NCI-H146 treated with DMSO at 0.1 percent for 48 hours (cell line): ENCODE results near the gene ATP6V0E2.
A peak's percentile ranks its signal among the peaks of the same experiment; 100 is the strongest.

Experiments used
- DNase-seq: peaks from one replicate; lab custom pipeline; 2025; ENCODE audit not compliant: unreplicated experiment; lab: John Stamatoyannopoulos, UW

Gene ATP6V0E2

DNA sequence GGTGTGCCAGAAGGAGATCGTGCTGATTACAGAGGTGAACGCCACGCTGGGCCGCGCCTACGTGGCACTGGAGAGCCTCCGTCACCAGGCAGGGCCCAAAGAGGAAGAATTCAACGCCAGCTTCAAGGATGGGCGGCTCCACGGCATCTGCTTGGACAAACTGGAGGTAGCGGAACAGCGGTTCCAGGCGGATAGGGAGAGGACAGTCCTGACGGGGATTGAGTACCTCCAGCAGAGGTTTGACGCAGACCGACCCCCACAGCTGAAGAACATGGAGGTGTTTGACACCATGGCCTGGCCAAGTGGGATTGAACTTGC is 12.1 kb upstream of the ATP6V0E2 start:
- DNase-seq: no peak

DNA sequence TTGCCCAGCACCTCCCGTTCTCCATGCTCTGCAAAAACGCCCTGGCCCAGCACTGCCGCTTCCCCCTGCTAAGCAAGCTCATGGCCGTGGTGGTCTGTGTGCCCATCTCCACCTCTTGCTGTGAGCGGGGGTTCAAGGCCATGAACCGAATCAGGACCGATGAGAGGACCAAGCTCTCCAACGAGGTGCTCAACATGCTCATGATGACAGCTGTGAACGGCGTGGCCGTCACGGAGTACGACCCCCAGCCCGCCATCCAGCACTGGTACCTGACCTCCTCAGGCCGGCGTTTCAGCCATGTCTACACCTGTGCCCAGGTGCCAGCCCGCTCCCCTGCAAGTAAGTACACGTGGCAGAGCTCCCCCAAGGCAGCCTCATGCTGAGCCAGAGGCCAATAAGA is 11.6 kb upstream of the ATP6V0E2 start:
- no peak for DNase-seq

DNA sequence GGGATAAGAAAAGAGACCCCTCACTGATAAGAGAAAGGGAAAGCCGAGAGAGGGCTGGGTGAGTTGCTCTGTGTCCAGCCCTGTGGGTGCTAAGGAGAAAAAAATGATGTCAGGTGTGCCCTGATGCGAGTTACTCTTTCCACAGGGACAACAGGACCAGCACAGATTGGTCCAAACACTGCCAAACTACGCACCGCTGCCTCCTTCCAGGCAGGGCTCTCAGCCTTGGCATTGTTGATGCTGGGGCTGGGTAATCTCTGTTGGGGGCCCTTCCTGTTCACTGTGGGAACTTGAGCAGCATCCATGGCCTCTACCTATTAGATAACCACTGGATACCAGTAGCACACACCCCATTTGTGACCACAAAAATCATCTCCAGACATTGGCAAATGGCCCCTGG is 10.3 kb upstream of the ATP6V0E2 start:
- no peak for DNase-seq

DNA sequence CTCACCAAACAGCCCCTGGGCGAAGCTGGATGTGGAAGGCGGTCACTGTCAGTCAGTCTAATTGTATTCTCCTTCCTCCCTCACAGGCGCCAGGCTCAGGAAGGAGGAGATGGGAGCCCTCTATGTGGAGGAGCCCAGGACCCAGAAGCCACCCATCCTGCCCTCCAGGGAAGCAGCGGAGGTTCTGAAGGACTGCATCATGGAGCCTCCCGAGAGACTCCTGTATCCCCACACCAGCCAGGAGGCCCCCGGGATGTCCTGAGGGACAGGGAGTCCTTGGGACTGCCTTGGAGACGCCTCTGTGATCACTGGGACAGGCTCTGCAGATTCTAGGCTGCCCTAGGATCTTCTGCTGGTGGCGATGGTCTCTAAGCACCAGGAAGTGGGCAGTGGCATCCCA is 9.7 kb upstream of the ATP6V0E2 start:
- no peak for DNase-seq

DNA sequence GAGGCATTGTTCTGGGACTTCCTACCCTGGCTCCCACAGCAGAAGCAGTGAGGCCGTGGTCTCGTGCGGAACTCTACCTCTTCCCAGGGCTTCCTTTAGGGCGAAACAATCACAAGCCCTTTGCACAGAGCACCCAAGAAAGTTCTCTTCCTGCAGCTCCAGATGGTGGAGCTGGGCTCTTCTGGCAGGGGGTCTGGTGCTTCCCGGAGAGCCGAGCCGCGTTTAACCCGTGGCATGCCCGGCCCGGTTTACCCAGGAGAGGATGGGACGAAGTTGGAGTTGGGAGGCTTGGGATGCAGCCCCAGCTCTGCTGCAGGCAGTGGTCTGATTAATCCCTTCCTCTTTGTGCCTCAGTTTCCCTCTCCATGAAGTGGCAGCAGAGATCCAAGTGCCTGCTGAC is 9.0 kb upstream of the ATP6V0E2 start:
- no peak for DNase-seq

DNA sequence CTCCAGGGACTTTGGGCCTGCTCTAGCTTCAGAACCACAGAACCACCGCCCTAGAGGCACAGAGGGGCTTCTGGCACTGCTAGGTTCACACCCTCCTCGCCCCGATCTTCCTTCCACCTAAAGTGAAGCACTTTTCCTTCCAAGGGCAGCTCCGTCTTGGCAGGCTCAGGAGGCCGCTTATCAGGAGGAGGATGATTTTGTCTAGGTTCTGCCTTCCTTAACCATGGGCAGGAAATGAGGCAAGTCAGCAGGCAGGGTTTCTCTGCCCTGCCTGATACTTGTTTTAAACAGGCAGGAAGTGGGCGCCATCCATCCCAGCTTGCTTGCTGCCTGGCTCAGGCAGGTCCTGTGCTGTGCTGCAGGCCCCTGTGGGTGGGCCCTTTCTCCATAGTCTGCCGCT is 8.3 kb upstream of the ATP6V0E2 start:
- DNase-seq: no peak

DNA sequence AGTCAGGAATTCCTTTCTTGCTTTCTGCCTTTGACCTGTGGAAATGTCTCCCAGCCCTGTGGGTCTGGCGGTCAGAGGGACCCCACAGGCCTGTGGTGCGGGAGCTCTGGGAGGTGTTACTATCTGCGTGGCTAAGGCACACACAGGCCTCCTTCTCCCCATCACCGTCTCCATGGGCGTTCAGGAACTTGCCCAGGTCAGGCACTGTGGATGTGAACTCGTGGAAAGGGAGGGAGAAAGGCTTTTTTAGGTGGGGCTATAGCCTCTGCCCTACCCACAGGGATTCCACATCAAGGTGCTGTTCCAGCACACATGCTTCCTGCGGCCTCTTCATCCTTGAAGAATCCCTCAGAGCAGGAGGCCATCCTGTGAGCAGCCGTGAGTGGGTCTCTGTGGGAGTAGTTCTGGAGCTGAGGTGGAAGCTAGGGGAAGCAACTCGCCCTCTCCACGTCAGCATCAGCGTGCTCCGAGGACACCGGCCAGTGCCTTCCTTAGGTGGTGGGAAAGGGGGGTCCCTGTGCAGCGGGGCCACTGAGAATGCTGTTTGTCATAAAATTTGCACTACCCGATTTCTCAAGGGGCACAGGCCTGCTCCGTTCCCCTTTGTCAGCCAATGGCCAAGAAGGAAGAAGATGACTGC is 7.5 kb upstream of the ATP6V0E2 start:
- no peak for DNase-seq

DNA sequence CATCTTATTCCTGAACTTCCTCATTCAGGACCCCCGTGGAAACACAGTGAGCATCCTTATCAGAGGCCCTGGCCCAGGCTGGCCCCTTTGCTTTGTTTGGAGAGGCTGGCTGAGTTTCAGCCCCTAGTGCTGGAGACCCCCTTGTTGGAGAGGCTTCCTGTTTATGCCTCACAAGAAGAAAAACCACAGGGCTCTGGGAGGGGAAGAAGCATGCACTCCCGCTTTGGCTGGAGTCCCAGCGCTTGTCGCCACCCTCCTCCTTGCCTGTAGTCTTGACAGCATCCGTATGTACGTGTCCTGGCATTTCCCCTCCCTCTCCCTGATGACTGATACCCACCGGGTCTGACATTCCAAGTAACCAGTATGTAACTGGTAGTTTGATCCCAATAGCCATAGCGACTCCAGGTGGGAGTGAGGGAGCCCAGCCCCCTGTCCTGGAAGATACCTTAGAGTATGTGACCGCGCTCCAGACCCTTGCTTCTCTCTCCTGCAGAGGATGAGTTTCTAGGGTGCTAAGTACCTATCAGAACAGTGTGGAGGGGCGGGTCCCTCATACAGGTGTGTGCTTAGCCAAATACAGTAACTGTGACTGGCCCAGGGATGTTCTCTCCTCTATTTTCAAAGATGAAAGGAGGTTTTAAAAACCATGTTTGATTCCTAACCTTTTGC is 6.9 kb upstream of the ATP6V0E2 start:
- no peak for DNase-seq

DNA sequence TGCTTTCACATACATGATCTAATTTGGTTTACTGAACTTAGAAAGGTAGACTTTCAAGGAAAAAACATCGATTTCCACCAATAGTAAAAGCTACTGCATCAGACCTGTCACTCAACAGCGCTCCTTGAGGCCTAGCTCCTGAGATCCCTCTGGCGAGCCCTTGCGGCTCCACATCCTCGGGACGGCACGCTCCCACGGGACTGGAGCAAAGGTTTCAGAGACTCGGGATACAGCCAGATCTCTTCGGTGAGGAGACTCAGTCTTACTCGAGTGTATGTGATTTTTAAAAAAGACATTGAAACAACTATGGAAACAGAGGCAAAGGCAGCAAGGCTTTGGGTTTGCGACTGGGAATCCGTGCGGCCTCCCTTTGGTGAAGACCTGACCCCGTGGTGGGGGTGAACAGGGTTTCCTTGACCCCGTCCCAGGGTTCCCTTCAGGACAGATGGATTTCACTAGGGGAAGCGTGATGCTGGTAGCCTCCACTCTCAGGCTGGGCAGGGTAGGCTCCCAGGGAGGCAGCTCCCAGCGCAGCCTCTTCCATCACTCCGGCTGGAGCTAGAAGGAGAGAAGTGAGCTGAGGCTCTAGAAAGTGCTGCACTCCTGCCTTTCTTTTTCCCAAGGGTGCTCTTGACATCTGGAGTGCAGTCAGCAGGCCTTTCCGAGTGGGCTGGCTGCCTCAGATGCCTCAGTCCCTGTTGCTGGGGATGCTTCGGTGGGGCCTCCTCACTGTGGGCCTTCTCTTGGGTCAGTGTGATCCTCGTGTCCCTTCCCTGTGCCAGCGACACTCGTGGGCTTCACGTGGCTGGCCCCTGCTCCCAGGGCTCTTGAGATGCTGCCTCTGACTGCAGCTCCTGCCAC is 5.8 kb upstream of the ATP6V0E2 start:
- no peak for DNase-seq

DNA sequence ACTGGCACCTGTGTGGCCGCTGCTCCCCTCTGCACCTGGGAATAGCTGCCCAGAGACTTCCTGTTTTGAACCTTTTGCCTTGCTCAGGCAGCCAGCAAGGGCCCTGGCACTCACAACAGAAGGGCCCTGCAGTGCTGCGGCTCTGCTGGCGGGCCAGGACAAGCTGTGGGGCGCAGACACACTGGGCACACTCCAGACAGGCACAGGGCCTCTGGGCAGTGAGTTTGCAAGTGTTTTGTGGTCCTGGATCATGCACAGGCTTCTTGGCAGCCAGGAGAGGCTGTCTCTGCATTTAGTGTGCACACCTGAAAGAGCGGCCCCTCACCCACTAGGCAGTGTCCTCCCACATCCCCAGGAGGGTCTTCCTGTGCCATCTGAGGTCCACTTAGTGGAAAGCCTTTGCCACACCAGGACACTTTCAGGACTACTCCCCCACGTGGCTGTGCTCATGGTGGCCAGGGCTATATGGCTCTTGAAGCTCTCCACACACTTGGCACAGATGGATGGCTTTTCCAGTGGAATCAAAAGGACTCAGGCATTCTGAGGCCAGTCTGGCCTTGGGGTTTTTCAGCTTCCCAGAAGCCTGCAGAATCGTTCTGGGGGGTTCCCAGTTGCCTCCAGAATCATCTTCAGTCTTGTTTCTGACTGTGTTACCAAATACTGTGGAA is 5.0 kb upstream of the ATP6V0E2 start:
- no peak for DNase-seq

DNA sequence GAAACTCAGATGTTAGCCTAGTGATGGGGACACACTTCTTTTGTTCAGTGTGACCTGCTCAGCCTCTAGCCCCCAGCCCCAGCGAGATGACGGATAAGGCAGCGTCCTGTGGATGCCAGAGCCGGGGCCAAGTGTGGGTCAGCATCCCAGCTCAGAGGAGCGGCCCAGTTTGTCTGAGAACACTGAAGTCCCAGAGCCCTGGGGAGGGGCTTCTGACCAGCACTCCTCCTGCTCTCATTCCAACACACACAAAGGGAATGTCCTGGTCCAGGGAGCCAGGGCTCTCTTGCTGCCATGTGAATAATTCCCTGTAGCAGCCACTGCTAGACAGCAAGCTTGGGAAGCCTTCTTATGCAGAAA is 4.5 kb upstream of the ATP6V0E2 start:
- DNase-seq: no peak

DNA sequence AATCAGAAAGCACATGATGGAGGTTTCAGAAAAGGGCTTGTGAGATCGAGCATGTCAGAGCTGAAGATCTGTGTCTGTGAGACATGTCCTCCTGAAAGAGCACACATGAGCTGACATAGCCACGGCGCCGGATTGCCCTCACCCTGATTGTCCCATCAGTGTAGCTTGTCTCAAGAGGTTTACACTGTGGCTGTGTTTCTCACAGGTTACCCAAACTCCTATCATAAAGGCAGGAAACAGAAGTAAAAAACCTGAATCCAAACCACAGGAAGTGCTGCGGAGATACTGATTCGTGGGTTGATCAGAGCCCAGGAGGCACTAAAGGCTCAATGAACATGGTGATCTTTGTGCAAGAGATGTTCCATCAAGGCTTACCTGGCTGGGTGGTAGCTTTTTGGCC is 3.9 kb upstream of the ATP6V0E2 start:
- DNase-seq: no peak

DNA sequence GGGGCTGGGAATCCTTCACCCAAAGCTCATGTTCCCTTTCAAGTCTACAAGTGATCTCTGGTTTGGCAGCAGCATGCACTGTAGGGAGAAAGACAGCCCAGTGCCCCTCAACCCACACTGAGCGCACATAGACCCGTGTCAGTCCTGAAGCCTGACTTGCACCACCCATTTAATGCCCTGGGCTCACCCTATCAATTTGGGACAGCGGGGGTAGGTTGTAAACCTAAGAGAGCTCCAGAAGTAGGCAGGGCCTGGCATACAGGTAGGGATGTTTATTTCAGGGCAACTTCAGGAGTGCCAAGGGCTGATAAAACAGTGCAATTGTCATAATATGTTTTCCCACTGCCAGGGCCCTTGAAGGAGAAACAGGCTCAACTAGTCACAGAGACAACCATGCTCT is 3.5 kb upstream of the ATP6V0E2 start:
- DNase-seq: no peak

DNA sequence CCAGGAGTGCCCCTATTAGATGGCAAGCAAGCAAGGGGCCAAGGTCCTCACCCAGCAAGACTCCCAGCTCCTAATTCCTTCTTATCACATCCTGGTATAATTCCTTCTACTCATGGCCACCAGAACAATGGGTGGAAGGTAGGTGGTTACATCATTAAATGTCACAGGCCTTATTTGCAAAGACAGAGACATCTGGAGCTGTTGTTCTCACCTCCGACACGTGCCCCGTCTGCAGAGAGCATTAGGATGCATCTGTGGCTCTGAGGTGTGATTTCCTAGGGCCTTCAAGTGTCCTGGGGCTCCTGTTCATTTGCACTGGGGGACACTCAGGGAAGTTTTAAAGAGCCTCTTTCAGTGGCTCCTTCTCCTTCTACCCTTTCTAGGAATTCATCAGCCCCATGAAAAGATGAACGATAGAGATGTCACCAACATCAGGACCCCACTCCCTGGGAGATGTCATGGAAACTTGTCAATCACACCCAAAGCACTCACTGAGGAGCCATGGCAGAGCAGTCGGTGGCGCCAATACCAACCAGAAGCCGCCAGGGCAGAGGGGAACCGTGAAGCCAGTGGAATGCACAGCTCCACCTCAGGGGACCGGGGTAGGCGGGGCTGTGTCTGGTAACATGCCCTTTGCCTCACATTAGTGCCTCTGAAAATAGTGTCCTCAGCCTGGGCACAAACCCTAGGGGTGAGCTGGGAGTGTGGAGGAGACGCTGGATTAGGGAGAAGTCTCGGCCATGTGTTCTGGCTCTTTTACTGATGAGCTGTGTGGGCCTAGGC is 2.9 kb upstream of the ATP6V0E2 start:
- DNase-seq: no peak

DNA sequence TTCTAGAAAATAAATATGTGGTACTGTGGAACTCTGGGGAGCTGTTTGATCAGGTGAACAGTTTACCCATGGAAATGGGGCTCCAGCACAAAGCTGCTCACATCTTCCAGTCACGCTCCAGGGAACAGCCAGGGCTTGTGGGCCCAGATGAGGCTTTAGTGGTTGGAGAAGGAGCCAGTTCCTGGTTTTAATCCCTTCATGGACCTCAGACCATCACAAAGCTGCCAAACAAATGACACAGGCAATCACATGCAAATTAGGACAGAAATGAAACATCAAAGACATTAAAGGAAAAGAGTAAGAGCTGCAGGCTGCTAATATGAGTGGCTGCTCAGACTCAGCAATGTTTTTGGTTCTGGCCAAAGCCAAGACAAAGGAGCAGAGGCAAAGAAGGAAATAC is 2.2 kb upstream of the ATP6V0E2 start:
- no peak for DNase-seq

DNA sequence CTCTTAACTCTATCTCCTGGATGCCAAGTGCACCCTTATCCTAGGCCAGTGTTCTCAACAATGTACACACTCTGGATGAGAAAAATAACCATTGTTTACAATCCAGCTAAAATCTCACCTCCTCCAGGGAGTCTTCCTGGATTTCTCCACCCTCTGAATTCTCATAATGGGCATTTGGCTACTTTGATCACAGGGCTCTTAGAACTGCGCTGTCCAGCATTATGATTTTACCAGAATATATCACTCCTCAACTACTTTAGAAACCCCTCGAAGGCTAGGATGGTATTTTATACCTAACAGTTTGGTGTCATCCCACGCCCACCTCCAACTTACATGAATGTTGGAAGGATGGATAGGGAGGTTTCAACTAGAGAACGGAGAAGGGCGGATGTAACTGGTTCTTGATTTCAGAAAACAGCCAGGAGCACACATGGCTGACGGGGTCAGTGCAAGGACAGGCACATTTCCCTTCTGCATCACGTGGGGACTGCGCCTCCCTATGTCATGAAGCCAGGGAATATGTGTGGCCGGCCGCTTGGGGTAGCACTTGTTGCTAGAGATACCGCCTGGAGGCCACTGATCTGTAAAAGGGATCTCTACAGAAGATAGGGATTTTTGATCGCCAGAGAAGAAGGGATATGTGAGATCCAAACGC is 1.2 kb upstream of the ATP6V0E2 start:
- peak; percentile 62 for DNase-seq

DNA sequence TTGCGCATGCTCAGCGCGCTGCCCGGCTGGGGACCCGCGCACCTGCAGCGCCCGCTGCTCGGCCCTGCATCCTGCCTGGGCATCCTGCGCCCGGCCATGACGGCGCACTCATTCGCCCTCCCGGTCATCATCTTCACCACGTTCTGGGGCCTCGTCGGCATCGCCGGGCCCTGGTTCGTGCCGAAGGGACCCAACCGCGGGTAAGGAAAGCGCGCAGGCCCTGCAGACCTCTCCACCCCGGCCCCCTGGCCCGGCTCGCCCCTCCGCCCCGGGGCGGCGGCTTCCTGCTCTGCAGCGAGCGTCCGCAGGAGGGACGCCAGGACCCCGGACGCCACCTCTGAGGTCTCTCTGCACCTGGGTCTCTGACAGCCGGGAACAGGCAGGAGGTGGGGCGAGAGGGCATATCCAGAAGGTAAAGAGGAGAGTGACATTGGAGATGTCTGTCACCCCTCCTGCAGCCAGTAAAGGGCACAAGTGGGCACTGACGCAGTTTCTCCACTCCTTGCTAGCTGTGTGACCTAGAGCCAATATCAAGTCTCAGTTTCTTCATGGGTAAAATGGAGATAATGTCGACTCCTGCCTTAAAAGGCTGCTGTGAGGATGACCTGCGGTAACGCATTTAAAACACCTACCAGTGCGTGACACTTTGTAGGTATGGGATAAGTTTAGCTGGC is 338 bp downstream of the ATP6V0E2 start:
- peak; percentile 28 for DNase-seq

DNA sequence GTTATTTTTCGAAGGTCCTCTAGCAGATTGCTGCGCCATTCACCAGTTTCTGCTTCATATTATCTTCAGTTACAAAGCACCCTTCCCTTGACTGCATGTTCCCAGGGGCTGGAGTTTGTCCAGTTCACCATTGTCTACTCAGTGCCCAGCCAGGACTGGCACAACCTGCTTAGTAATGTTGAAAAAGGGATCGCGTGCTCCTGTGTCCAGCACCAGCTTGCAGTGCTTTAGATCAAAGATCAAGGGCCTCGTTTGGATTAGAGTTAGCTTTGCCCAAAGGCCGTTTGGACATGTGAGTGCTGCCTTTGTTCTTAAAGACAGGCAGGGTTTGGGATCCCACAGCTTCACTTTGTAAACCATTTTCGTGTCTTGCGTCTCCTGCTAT is 867 bp downstream of the ATP6V0E2 start:
- DNase-seq: no peak

DNA sequence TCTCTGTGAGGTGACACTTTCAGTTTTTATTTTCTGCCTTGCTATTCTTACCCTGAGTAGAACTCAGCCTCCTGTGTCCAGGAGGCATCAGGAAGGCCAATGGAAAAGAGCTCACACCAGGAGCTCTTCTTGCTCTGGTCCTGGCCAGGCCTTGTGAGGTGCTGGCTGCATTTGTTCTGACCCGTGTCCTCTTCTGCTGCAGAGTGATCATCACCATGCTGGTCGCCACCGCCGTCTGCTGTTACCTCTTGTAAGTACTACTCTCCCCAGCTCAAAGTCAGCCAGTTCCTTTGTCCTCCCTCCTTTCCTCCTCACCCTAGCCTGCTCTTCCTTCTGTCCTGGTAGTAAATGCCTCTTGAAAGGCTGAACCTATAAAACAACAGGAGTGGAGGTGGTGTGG is 1.6 kb downstream of the ATP6V0E2 start:
- no peak for DNase-seq

DNA sequence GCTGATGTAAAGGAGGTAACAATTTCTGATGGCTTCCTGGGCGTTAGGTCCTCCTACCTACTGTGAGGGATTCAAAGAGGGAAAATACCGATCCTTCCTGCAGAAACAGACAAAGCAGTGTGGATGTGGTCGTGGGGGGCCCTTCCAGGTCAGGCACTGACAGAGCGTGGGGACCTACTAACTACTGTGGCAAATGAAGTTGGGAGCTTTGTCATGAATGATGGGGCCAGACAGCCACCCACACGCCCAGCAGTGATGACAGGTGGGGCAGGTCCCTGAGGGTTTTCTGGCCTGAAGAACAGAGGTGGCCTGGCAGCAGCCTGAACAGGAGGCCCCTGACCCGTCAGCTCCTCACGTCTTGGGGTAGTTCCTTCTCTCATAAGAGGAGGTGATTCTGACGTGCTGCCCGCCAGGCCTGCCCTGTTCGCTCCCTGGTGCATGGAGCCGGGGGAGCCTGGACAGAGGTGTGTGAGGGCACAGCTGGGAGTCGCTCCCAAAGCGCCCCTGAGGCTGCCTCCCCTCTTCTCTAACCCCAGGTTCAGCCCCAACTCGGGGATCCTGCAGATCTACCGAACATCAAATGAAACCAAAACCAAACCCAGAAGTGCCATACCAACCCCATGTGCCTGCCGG is 4.2 kb downstream of the ATP6V0E2 start:
- DNase-seq: no peak
